ENCODE results near the gene SARS1. TPM values are rescaled to one million over a fixed set of nuclear protein-coding genes. Genes with fewer than 3 reads are reported as not detected.

SARS1 gene
- total and polyA plus RNA-seq, 8 donors: 139 to 189 (median 145) TPM

GRCh38 chr1:109183058-109183738, 30.5 kb upstream of the SARS1 start:
- TF ChIP-seq CTCF (IDR thresholded peaks at IDR 0.05): no peak
- H3K36me3 ChIP-seq: no peaks in the 10 kb centered on the region
- no peak overlapping the region for H3K4me3 ChIP-seq
- DNase-seq (no peak), ATAC-seq (no peak)
- no peaks in the 10 kb centered on the region for H3K27me3 ChIP-seq
- intact Hi-C loops (cut with DNase I): no loop called here
- no peaks in the 10 kb centered on the region for H3K9me3 ChIP-seq
- peak overlapping the region in 1 of 2 donors; percentile 87 for H3K27ac ChIP-seq
- H3K4me1 ChIP-seq: peaks cover 20 to 36% of the 10 kb centered on the region in 2 donors

GRCh38 chr1:109184687-109185086, 29.0 kb upstream of the SARS1 start:
- peak overlapping the region; percentile 71 to 87 for H3K27ac ChIP-seq
- no peak for TF ChIP-seq CTCF (IDR thresholded peaks at IDR 0.05)
- no peaks in the 10 kb centered on the region for H3K9me3 ChIP-seq
- DNase-seq (peak in 2 of 4 donors; percentile 53 to 82), ATAC-seq (peak; percentile 44)
- H3K4me1 ChIP-seq: peaks cover 20 to 36% of the 10 kb centered on the region in 2 donors
- H3K36me3 ChIP-seq: no peaks in the 10 kb centered on the region
- intact Hi-C loops (cut with DNase I): no loop called here
- H3K4me3 ChIP-seq: no peak overlapping the region
- H3K27me3 ChIP-seq: no peaks in the 10 kb centered on the region

- ATAC-seq (peak; percentile 38), DNase-seq (no peak)
- H3K36me3 ChIP-seq: no peaks in the 10 kb centered on the region
- no peaks in the 10 kb centered on the region for H3K27me3 ChIP-seq
- intact Hi-C loops (cut with DNase I): no loop called here
- peaks cover 20 to 36% of the 10 kb centered on the region in 2 donors for H3K4me1 ChIP-seq
- no peak overlapping the region for H3K4me3 ChIP-seq
- H3K27ac ChIP-seq: peak overlapping the region; percentile 71 to 87
- TF ChIP-seq CTCF (IDR thresholded peaks at IDR 0.05): no peak
- H3K9me3 ChIP-seq: no peaks in the 10 kb centered on the region
These were observed 28.4 kb upstream of the SARS1 start for GRCh38 chr1:109185357-109185756.

GRCh38 chr1:109185990-109186732, 27.6 kb upstream of the SARS1 start:
- H3K36me3 ChIP-seq: no peaks in the 10 kb centered on the region
- no peak overlapping the region for H3K4me3 ChIP-seq
- no peak for TF ChIP-seq CTCF (IDR thresholded peaks at IDR 0.05)
- H3K4me1 ChIP-seq: peaks cover 20 to 36% of the 10 kb centered on the region in 2 donors
- H3K27ac ChIP-seq: peak overlapping the region; percentile 71 to 87
- H3K9me3 ChIP-seq: no peaks in the 10 kb centered on the region
- ATAC-seq: peak; percentile 53
- intact Hi-C loops (cut with DNase I): no loop called here
- no peak for DNase-seq
- no peaks in the 10 kb centered on the region for H3K27me3 ChIP-seq

GRCh38 chr1:109186733-109187086, 27.0 kb upstream of the SARS1 start:
- peaks cover 19 to 36% of the 10 kb centered on the region in 2 donors for H3K4me1 ChIP-seq
- H3K27me3 ChIP-seq: no peaks in the 10 kb centered on the region
- ATAC-seq (peak; percentile 51), DNase-seq (peak in 3 of 4 donors; percentile 58 to 84 (median 76))
- H3K36me3 ChIP-seq: no peaks in the 10 kb centered on the region
- intact Hi-C loops (cut with DNase I): no loop called here
- TF ChIP-seq CTCF (IDR thresholded peaks at IDR 0.05): no peak
- H3K9me3 ChIP-seq: no peaks in the 10 kb centered on the region
- peak overlapping the region; percentile 71 to 87 for H3K27ac ChIP-seq
- no peak overlapping the region for H3K4me3 ChIP-seq

Measured in left lung (tissue), 10 donors.